ENCODE measurements around the gene TAP2.

The TAP2 gene

DNA sequence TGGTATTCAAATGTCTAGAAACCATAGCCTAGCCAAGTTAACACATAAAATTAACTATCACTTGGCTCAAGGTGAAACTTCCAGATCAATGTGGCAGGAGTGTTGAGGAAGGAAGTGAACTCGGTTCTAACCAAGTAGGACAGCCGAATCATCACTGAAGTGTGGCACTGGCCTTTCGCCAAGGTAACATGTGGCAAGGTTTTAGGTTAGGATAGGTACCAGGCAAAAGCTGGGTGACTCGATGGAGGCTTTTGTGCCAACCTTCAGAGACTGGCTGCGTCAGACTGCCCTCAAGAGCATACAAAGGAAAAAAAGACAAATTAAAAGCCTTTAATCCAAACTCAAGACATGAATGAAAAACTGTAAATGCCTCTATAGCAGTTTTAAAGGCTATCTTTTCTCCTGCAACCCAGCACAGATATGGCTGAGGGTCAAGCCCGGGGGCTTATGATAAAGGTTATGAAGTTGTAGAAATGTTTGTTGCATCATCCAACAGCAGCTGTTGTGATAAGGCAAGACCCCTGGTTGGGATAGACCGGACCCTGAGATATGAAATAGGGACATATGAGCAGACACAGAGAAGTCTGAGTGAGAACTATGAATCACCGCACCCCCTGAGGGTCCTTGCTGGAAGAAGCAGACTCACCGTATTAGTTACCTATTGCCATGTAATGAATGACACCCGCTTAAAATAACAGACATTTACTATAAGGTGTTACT is 27.3 kb upstream of the TAP2 start:
- no peak for TF ChIP-seq TEAD4 (IDR thresholded peaks at IDR 0.05)
- no peak for TF ChIP-seq EP300 (IDR thresholded peaks at IDR 0.05; ENCODE audit: borderline replicate concordance)
- TF ChIP-seq, protein P1, sequence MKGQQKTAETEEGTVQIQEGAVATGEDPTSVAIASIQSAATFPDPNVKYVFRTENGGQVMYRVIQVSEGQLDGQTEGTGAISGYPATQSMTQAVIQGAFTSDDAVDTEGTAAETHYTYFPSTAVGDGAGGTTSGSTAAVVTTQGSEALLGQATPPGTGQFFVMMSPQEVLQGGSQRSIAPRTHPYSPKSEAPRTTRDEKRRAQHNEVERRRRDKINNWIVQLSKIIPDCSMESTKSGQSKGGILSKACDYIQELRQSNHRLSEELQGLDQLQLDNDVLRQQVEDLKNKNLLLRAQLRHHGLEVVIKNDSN (IDR thresholded peaks at IDR 0.05) = no peak
- TF ChIP-seq CEBPB (IDR thresholded peaks at IDR 0.05) = no peak
- TF ChIP-seq, protein P2, sequence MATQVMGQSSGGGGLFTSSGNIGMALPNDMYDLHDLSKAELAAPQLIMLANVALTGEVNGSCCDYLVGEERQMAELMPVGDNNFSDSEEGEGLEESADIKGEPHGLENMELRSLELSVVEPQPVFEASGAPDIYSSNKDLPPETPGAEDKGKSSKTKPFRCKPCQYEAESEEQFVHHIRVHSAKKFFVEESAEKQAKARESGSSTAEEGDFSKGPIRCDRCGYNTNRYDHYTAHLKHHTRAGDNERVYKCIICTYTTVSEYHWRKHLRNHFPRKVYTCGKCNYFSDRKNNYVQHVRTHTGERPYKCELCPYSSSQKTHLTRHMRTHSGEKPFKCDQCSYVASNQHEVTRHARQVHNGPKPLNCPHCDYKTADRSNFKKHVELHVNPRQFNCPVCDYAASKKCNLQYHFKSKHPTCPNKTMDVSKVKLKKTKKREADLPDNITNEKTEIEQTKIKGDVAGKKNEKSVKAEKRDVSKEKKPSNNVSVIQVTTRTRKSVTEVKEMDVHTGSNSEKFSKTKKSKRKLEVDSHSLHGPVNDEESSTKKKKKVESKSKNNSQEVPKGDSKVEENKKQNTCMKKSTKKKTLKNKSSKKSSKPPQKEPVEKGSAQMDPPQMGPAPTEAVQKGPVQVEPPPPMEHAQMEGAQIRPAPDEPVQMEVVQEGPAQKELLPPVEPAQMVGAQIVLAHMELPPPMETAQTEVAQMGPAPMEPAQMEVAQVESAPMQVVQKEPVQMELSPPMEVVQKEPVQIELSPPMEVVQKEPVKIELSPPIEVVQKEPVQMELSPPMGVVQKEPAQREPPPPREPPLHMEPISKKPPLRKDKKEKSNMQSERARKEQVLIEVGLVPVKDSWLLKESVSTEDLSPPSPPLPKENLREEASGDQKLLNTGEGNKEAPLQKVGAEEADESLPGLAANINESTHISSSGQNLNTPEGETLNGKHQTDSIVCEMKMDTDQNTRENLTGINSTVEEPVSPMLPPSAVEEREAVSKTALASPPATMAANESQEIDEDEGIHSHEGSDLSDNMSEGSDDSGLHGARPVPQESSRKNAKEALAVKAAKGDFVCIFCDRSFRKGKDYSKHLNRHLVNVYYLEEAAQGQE (IDR thresholded peaks at IDR 0.05; ENCODE audit: low read depth) = no peak
- TF ChIP-seq, protein P3, sequence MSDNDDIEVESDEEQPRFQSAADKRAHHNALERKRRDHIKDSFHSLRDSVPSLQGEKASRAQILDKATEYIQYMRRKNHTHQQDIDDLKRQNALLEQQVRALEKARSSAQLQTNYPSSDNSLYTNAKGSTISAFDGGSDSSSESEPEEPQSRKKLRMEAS (IDR thresholded peaks at IDR 0.05) = no peak
- TF ChIP-seq NFIC (IDR thresholded peaks at IDR 0.05) = no peak
- no peak for TF ChIP-seq EGR1 (IDR thresholded peaks at IDR 0.05)
- TF ChIP-seq CREB1 (IDR thresholded peaks at IDR 0.05; ENCODE audit: low read depth) = no peak
- no peak for TF ChIP-seq YY1 (IDR thresholded peaks at IDR 0.05; ENCODE audit: low read depth)
- TF ChIP-seq TCF12 (IDR thresholded peaks at IDR 0.05; ENCODE audit: low read depth) = no peak
- no peak for TF ChIP-seq TAF1 (IDR thresholded peaks at IDR 0.05; ENCODE audit: low read depth)
- TF ChIP-seq FOXM1 (IDR thresholded peaks at IDR 0.05; ENCODE audit: borderline replicate concordance, low read depth) = no peak
- no peak for TF ChIP-seq ZBTB7A (IDR thresholded peaks at IDR 0.05; ENCODE audit: low read depth)
- TF ChIP-seq RAD21 (IDR thresholded peaks at IDR 0.05; ENCODE audit: low read depth) = no peak

DNA sequence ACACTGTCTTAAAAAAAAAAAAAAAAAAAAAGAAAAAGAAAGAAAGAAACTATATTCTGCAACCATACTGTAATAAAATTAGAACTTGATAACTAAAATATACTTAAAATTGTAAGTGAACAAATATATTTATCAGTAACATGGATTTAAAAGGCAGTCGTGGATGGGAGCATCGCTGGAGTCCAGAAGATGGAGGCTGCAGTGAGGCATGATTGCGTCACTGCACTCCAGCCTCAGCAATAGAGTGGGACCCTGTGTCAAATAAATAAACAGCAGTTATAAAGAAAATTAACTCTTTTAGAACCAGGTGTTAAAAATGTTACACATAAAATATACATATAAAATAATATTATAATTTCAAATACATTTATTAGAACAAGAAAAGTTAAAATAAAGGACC is 24.2 kb upstream of the TAP2 start:
- TF ChIP-seq, protein P1 (IDR thresholded peaks at IDR 0.05) = no peak
- no peak for TF ChIP-seq FOXM1 (IDR thresholded peaks at IDR 0.05; ENCODE audit: borderline replicate concordance, low read depth)
- TF ChIP-seq CREB1 (IDR thresholded peaks at IDR 0.05; ENCODE audit: low read depth) = no peak
- no peak for TF ChIP-seq TAF1 (IDR thresholded peaks at IDR 0.05; ENCODE audit: low read depth)
- TF ChIP-seq TCF12 (IDR thresholded peaks at IDR 0.05; ENCODE audit: low read depth) = no peak
- no peak for TF ChIP-seq ZBTB7A (IDR thresholded peaks at IDR 0.05; ENCODE audit: low read depth)
- TF ChIP-seq NFIC (IDR thresholded peaks at IDR 0.05) = no peak
- TF ChIP-seq YY1 (IDR thresholded peaks at IDR 0.05; ENCODE audit: low read depth) = no peak
- no peak for TF ChIP-seq EP300 (IDR thresholded peaks at IDR 0.05; ENCODE audit: borderline replicate concordance)
- TF ChIP-seq, protein P3 (IDR thresholded peaks at IDR 0.05) = no peak
- no peak for TF ChIP-seq CEBPB (IDR thresholded peaks at IDR 0.05)
- no peak for TF ChIP-seq RAD21 (IDR thresholded peaks at IDR 0.05; ENCODE audit: low read depth)
- TF ChIP-seq TEAD4 (IDR thresholded peaks at IDR 0.05) = no peak
- TF ChIP-seq, protein P2 (IDR thresholded peaks at IDR 0.05; ENCODE audit: low read depth) = no peak
- no peak for TF ChIP-seq EGR1 (IDR thresholded peaks at IDR 0.05)

DNA sequence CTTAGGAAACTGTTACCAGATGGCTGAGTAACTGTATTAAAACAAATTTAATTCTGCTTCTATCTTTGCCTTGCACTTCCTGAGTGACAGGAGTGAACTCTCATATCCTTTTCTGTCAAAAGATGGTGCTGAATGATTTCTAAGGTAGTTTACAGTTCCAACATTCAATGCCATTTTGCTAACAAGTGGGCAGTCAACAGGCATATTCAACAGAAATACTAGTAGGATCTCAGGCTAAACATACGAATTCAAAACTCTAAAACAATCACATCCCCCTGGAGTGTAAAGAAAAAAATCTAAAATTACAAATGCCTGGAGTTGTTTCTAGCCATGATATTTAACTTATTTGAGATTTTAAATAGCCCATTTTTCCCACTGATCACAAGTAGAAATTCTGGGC is 22.1 kb upstream of the TAP2 start:
- TF ChIP-seq EGR1 (IDR thresholded peaks at IDR 0.05) = no peak
- TF ChIP-seq CEBPB (IDR thresholded peaks at IDR 0.05) = no peak
- TF ChIP-seq EP300 (IDR thresholded peaks at IDR 0.05; ENCODE audit: borderline replicate concordance) = no peak
- no peak for TF ChIP-seq FOXM1 (IDR thresholded peaks at IDR 0.05; ENCODE audit: borderline replicate concordance, low read depth)
- TF ChIP-seq, protein P1 (IDR thresholded peaks at IDR 0.05) = no peak
- TF ChIP-seq, protein P3 (IDR thresholded peaks at IDR 0.05) = no peak
- no peak for TF ChIP-seq CREB1 (IDR thresholded peaks at IDR 0.05; ENCODE audit: low read depth)
- no peak for TF ChIP-seq RAD21 (IDR thresholded peaks at IDR 0.05; ENCODE audit: low read depth)
- TF ChIP-seq TCF12 (IDR thresholded peaks at IDR 0.05; ENCODE audit: low read depth) = no peak

DNA sequence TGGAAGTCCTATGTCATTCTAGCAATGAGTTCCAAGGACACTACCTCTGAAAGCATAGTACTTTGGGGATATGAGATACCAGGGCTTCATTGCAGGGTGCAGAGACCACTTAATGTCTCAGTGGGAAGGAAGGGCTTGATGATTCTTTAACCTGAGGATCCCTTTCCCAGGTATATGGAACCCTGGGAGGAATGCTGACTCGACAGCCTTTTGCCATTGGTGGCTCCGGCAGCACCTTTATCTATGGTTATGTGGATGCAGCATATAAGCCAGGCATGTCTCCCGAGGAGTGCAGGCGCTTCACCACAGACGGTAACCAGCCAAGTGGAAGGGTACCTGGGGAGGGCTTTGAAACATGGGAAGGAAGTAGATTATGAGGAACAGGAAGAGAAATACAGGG is 19.7 kb upstream of the TAP2 start:
- TF ChIP-seq EGR1 (IDR thresholded peaks at IDR 0.05) = no peak
- TF ChIP-seq TCF12 (IDR thresholded peaks at IDR 0.05; ENCODE audit: low read depth) = no peak
- no peak for TF ChIP-seq CREB1 (IDR thresholded peaks at IDR 0.05; ENCODE audit: low read depth)
- TF ChIP-seq, protein P3 (IDR thresholded peaks at IDR 0.05) = no peak
- no peak for TF ChIP-seq RAD21 (IDR thresholded peaks at IDR 0.05; ENCODE audit: low read depth)
- TF ChIP-seq ZBTB7A (IDR thresholded peaks at IDR 0.05; ENCODE audit: low read depth) = no peak
- TF ChIP-seq NFIC (IDR thresholded peaks at IDR 0.05) = no peak
- TF ChIP-seq CEBPB (IDR thresholded peaks at IDR 0.05) = no peak
- TF ChIP-seq TEAD4 (IDR thresholded peaks at IDR 0.05) = no peak
- TF ChIP-seq EP300 (IDR thresholded peaks at IDR 0.05; ENCODE audit: borderline replicate concordance) = no peak
- TF ChIP-seq FOXM1 (IDR thresholded peaks at IDR 0.05; ENCODE audit: borderline replicate concordance, low read depth) = no peak
- TF ChIP-seq YY1 (IDR thresholded peaks at IDR 0.05; ENCODE audit: low read depth) = no peak
- TF ChIP-seq, protein P1 (IDR thresholded peaks at IDR 0.05) = no peak
- no peak for TF ChIP-seq TAF1 (IDR thresholded peaks at IDR 0.05; ENCODE audit: low read depth)
- TF ChIP-seq, protein P2 (IDR thresholded peaks at IDR 0.05; ENCODE audit: low read depth) = no peak
